NCI-H146 treated with DMSO at 0.1 percent for 48 hours (cell line): ENCODE results near the gene NID2.

ENCODE experiments used
- DNase-seq: peaks from one replicate; lab custom pipeline; 2025; ENCODE audit not compliant: unreplicated experiment; lab: John Stamatoyannopoulos, UW

NID2 gene

GRCh38 chr14:52068615-52069306 lies at the start of gene NID2:
Gene NID2, minus strand, starts transcription at chr14:52069059. Its CDS starts 65 bp downstream, at chr14:52068994.
- no peak for DNase-seq

- DNase-seq, result no peak
Observed at GRCh38 chr14:52117111-52117832, 48.4 kb upstream of the NID2 start.

GRCh38 chr14:52115286-52115685 lies 46.4 kb upstream of the NID2 start:
- DNase-seq, result no peak

- DNase-seq, result no peak
Observed at GRCh38 chr14:52112336-52113018, 43.6 kb upstream of the NID2 start.

GRCh38 chr14:52111583-52111982 lies 42.7 kb upstream of the NID2 start:
- DNase-seq, result no peak

GRCh38 chr14:52110441-52111086 lies 41.7 kb upstream of the NID2 start:
- DNase-seq, result no peak

- DNase-seq, result no peak
Observed at GRCh38 chr14:52108823-52109222, 40.0 kb upstream of the NID2 start.

GRCh38 chr14:52106840-52107239 lies 38.0 kb upstream of the NID2 start:
- no peak for DNase-seq

GRCh38 chr14:52103416-52103815 lies 34.6 kb upstream of the NID2 start:
- peak; percentile 54 for DNase-seq

- DNase-seq, result no peak
Observed at GRCh38 chr14:52095794-52096193, 26.9 kb upstream of the NID2 start.

GRCh38 chr14:52095336-52095735 lies 26.5 kb upstream of the NID2 start:
- no peak for DNase-seq

- no peak for DNase-seq
Observed at GRCh38 chr14:52094546-52095271, 25.9 kb upstream of the NID2 start.

GRCh38 chr14:52091928-52092327 lies 23.1 kb upstream of the NID2 start:
- no peak for DNase-seq

- no peak for DNase-seq
Observed at GRCh38 chr14:52090936-52091335, 22.1 kb upstream of the NID2 start.

GRCh38 chr14:52089218-52089617 lies 20.4 kb upstream of the NID2 start:
- DNase-seq, result no peak

GRCh38 chr14:52086711-52087110 lies 17.9 kb upstream of the NID2 start:
- no peak for DNase-seq

GRCh38 chr14:52082903-52083302 lies 14.0 kb upstream of the NID2 start:
- DNase-seq, result no peak

GRCh38 chr14:52081964-52082363 lies 13.1 kb upstream of the NID2 start:
- DNase-seq, result no peak

- DNase-seq, result no peak
Observed at GRCh38 chr14:52080808-52081755, 12.2 kb upstream of the NID2 start.
